ENCODE data around the gene NOTCH1. TPM values are rescaled to one million over a fixed set of nuclear protein-coding genes. Genes with fewer than 3 reads are reported as not detected.

The NOTCH1 gene
- total RNA-seq, 1 donor from 2014 or later: 113 TPM

DNA sequence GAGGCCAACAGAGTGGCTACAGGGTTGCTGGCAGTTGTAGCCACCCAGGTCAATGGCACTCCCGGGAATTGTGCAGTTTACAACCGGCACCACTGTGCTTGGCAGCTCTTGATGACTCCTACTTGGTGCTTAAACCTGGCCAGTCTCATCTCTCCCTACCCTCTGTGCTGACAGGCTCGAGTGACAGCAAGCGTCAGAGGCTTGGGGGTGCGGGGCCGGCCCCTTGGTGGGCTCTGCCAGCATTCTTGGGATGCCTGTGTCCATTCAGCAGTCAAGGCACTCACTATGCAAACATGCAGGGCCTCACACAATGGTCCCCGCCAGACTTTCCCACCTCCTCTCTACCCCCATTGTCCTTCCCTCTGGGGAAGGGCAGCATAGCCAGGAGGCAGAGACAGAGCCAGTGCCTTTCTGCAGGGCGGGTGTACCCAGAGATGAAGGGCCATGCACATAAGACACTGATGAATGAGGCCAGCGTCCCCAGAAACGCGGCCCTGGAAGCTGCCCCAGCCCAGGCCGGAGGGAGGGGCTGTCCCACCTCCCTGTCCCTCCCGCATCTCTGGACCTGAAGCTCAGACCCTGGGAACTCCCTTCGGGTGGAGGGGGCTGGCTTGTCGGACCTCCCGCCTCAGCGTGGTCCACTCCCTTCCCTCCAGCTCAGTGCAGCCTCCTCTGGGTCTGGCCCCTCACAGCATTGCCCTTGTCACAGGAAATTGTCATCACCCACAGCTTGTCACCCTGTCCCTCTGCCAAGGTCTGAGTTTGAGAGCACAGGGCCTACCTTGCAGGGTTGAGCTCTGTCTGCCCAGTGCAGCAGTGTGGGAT is 26.4 kb upstream of the NOTCH1 start:
- Mint-ChIP-seq H3K27ac (no peak overlapping the region), H3K9me3 (no peaks in the 10 kb centered on the region), H3K27me3 (no peaks in the 10 kb centered on the region), H3K4me1 (no peaks in the 10 kb centered on the region), H3K4me3 (no peak overlapping the region), H3K36me3 (ENCODE audit: low read depth) (no peaks in the 10 kb centered on the region)
- no peak for DNase-seq
- intact Hi-C loops (cut with micrococcal nuclease): no loop called here

DNA sequence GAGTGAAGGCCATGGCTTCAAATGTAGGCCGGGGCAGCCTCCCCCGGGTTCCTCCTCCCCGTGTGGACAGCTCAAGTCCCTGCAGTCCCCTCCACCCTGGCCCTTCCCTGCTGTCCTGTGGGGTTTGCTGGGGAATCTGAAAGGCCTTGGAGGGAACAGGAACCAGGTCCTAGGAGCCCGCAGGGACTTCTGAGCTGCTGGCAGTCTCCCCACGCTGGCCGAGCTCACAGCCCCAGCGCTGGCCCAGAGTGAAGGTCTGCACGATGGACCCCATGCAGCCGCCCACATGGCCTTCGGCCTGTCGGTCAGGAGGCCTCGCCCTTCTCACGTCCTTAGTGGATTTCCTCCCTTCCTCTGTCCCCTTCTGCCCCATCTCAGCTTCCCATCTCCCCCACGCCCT is 25.7 kb upstream of the NOTCH1 start:
- no peak overlapping the region for H3K27ac Mint-ChIP-seq
- no peak overlapping the region for H3K4me3 Mint-ChIP-seq
- H3K4me1 Mint-ChIP-seq: no peaks in the 10 kb centered on the region
- H3K36me3 Mint-ChIP-seq (ENCODE audit: low read depth): no peaks in the 10 kb centered on the region
- intact Hi-C loops (cut with micrococcal nuclease): no loop called here
- no peaks in the 10 kb centered on the region for H3K9me3 Mint-ChIP-seq
- no peaks in the 10 kb centered on the region for H3K27me3 Mint-ChIP-seq
- no peak for DNase-seq

DNA sequence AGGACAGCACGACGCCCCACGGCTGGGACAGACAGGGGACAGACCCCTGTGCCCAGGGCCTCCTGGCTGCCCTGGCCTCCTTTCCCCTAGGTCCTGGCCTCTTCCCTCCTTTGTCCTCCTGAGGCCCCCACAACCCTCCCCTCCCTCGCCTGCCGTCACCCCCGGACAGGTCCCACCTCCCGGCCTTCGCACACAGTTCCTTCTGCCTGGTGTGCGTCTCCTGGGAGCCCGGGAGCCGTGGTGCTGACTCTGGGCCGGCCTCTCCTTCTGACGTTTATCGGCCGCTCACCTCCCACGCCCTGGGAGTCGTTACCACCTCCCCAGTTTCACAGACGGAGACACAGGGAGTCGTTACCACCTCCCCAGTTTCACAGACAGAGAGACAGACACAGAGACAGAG is 25.1 kb upstream of the NOTCH1 start:
- Mint-ChIP-seq H3K27ac (no peak overlapping the region), H3K36me3 (ENCODE audit: low read depth) (no peaks in the 10 kb centered on the region), H3K4me1 (no peaks in the 10 kb centered on the region)

DNA sequence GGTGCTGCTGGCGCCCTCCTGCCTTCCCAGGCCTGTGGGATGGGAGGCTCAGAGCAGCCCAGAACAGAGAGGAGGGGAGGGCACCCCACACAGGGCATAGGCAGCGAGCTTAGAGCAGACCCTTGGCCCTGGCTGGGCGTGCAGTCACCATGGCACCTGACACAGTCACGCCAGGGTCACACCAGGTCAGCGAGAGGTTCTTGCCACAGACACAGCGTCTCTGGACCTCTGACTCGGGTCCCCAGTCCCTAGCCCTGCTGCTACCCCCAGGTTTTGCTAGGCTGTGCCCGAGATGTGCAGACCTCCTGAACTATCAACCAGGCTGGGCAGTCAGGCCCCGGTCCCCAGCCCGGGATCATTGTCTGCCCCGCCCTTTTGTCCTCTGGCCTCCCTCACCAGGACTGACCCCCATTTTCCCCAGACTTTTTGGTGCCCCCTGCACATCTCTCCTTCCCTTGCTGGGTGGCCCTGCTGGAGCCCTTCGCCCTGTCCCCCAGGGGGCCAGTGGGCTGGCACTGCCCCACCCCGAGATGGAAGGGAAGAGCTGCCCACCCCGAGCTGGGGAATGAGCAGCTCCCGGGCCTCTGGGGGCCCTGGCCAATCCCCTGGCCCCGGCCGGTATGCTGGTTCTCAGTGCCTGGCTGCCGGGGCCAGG is 24.5 kb upstream of the NOTCH1 start:
- Mint-ChIP-seq H3K4me3 (no peak overlapping the region), H3K27ac (no peak overlapping the region), H3K4me1 (no peaks in the 10 kb centered on the region), H3K36me3 (ENCODE audit: low read depth) (no peaks in the 10 kb centered on the region), H3K9me3 (no peaks in the 10 kb centered on the region), H3K27me3 (no peaks in the 10 kb centered on the region)
- no peak for DNase-seq
- intact Hi-C loops (cut with micrococcal nuclease): no loop called here

More for the DNA sequence above, 25.1 kb upstream of the NOTCH1 start:
- no peak for DNase-seq
- Mint-ChIP-seq H3K9me3 (no peaks in the 10 kb centered on the region), H3K27me3 (no peaks in the 10 kb centered on the region), H3K4me3 (no peak overlapping the region)
- intact Hi-C loops (cut with micrococcal nuclease): no loop called here

DNA sequence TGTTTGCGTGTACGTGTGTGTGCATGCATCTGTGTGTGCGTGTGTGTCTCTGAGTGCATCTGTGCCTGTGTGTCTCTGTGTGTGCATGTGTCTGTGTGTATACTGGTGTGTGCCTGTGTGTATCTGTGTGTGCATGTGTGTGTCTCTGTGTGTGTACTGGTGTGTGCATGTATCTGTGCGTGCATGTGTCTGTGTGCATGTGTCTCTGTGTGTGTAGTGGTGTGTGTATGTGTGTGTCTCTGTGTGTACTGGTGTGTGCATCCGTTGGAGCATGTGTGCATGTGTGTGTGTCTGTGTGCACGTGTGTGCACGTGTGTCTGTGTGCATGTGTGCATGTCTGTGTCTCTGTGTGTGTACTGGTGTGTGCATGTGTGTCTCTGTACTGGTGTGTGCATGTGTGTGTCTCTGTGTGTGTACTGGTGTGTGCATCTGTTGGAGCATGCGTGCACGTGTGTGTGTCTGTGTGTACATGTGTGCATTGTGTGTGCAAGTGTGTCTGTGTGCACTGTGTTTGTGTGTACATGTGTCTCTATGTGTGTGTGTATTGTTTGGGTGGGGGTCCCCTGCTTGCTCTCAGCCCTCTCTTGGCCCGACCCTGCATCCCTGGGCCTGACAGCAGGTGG is 23.8 kb upstream of the NOTCH1 start:
- Mint-ChIP-seq H3K27me3 (no peaks in the 10 kb centered on the region), H3K36me3 (ENCODE audit: low read depth) (no peaks in the 10 kb centered on the region), H3K4me3 (no peak overlapping the region), H3K4me1 (no peaks in the 10 kb centered on the region), H3K27ac (no peak overlapping the region), H3K9me3 (no peaks in the 10 kb centered on the region)
- intact Hi-C loops (cut with micrococcal nuclease): no loop called here
- DNase-seq: no peak

DNA sequence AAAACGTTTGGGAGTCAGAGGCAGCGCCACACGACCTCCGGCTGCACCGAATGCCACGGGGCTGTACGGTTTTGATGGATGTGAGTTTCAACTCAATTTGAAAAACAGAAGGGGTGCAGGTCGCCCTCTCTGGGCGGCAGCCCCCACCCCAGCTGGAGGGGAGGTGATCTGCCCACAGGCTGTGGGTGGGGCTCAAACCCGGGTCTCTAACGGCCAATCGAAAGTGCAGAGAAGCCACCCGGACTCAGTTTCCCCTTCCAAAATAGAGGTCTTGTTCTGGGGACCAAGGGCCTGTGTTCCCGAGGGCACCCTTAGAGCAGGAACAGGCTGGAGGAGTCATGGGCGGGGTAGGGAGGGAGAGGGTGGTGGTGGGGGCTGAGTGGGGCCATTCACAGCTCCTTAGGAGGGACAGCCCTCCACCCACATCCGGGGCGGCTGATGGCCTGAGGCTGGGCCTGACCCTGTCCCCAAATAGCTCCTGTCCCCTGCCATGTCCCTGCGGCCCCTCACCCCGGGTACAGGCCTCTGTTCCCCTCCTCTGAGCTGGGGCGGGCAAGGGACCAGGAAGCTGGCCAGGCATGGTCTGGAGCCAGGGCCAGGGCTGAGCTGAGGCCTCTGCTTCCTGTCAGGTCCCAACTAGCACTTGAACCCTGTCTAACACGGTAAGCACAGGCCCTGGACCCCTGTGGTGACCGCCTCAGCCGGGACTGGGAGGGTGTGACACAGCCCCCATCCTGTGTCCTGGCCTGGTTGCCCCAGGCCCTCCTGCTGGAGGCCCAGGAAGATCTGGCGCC is 22.6 kb upstream of the NOTCH1 start:
- no peak for DNase-seq
- Mint-ChIP-seq H3K9me3 (no peaks in the 10 kb centered on the region), H3K27ac (no peak overlapping the region), H3K4me1 (no peaks in the 10 kb centered on the region), H3K4me3 (no peak overlapping the region), H3K36me3 (ENCODE audit: low read depth) (no peaks in the 10 kb centered on the region), H3K27me3 (no peaks in the 10 kb centered on the region)
- intact Hi-C loops (cut with micrococcal nuclease): no loop called here

DNA sequence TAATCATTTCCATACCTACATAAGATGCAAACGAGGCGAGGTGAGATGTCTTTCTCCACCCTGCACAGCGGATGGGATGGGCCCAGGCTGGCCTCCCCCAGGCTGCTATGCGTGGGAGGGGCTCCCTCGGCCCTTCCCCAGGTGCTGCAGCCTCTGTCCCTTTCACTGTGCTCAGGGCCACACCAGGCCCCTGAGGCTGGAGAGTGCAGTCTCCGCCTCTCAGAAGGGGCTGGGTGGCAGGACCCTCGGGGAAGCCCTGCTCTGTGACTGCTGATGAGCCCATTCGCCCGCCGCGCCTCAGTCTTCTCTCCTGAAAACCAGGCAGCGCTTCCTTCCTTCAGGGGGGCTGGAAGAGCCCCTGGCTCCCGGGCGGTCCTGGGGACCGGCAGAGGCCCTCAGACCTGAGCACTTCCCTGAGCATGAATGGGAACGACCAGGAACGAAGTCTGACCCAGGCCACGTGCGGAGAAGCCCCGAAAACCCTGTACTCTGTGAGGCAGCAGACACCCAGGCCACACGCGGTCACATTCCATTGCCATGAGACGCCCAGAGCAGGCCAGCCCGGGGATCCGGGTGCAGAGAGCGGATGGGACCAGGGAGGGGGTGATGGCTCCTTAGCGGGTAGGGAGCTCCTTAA is 21.9 kb upstream of the NOTCH1 start:
- no peak for DNase-seq
- no peaks in the 10 kb centered on the region for H3K4me1 Mint-ChIP-seq
- intact Hi-C loops (cut with micrococcal nuclease): no loop called here

DNA sequence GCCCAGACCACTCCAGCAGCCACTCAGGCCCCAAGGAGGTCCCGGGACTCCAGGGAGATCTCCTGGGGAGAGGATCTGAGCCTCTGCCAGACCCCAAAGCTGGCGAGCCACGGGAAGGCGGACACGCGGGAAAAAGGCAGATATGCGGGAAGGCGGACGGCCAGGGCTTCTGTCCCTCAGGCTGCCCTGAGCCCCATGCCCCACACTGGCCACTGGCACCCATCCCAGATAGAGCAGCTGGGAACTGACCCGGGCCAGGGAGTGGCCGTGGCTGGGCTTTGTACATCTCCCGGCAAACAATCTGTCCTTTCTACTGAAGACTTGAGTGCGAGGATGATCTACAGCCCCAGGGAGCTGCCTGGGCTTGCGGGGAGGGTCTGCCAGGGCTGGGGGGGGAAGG is 21.1 kb upstream of the NOTCH1 start:
- Mint-ChIP-seq H3K4me1 (no peaks in the 10 kb centered on the region), H3K4me3 (no peak overlapping the region), H3K9me3 (no peaks in the 10 kb centered on the region), H3K27ac (no peak overlapping the region), H3K36me3 (ENCODE audit: low read depth) (no peaks in the 10 kb centered on the region), H3K27me3 (no peaks in the 10 kb centered on the region)
- intact Hi-C loops (cut with micrococcal nuclease): no loop called here
- no peak for DNase-seq

More for the DNA sequence above, 21.9 kb upstream of the NOTCH1 start:
- Mint-ChIP-seq H3K27me3 (no peaks in the 10 kb centered on the region), H3K27ac (no peak overlapping the region), H3K4me3 (no peak overlapping the region), H3K9me3 (no peaks in the 10 kb centered on the region), H3K36me3 (ENCODE audit: low read depth) (no peaks in the 10 kb centered on the region)

DNA sequence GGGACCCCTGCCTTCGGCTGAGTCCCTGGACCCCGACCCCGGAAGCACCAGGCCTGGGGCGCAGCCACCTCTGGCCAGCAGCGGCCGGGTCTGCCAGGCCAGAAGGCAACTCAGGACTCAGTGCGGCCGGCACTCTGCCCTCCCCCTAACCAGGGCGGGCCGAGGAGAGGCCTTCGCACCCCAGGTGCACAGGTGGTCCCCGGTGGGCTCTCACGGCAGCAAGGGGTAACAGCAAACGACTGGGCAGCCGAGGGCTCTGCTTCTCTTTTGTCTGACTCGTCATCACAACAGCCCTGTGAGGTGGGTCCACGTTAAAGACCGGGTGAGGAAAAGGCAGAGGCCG is 20.7 kb upstream of the NOTCH1 start:
- intact Hi-C loops (cut with micrococcal nuclease): no loop called here
- Mint-ChIP-seq H3K9me3 (no peaks in the 10 kb centered on the region), H3K27me3 (no peaks in the 10 kb centered on the region)

DNA sequence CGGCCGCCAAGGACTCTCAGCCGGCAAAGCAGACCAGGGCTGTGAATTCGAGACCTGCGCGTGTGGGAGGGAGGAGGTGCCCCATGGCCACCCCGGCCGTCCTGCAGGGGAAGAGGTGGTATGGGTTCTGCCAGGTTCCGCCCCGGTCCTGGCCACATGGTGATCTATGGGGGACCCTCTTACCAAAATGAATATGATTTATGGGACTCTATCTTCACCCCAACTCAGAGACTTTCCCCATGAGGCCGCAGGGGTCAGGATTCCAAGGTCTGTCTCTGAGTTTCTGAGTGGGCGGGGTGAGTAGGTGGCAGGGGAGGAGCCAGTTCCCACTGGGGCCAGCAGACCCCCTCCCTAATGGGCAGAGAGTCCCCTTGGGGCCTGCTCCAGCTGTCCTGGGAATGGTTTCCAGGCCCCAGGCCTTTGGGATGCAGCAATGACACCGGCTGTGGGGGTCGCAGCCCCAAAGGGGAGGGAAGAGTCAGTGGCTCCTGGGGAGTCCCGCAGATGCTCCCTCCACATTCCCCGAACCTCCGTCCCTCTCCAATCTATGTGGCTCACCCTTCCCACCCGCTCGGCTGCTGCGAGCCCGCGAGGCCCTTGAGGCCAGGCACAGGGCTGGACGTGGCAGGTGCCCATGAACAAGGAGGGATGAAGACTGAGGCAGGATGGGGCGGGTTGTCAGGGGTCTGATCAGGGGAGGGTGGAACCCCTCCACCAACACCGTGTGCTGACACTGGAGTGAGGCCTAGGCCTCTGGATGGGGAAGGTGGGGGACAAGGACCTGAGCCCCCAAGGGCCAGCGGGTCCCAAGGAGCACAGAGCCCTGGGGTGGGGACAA is 20.1 kb upstream of the NOTCH1 start:
- Mint-ChIP-seq H3K27ac (no peak overlapping the region), H3K27me3 (no peaks in the 10 kb centered on the region), H3K9me3 (no peaks in the 10 kb centered on the region), H3K4me1 (no peaks in the 10 kb centered on the region), H3K4me3 (no peak overlapping the region), H3K36me3 (ENCODE audit: low read depth) (no peaks in the 10 kb centered on the region)
- no peak for DNase-seq
- intact Hi-C loops (cut with micrococcal nuclease): no loop called here

More for the DNA sequence above, 20.7 kb upstream of the NOTCH1 start:
- no peak for DNase-seq
- no peaks in the 10 kb centered on the region for H3K4me1 Mint-ChIP-seq
- H3K27ac Mint-ChIP-seq: no peak overlapping the region
- H3K36me3 Mint-ChIP-seq (ENCODE audit: low read depth): no peaks in the 10 kb centered on the region
- no peak overlapping the region for H3K4me3 Mint-ChIP-seq

DNA sequence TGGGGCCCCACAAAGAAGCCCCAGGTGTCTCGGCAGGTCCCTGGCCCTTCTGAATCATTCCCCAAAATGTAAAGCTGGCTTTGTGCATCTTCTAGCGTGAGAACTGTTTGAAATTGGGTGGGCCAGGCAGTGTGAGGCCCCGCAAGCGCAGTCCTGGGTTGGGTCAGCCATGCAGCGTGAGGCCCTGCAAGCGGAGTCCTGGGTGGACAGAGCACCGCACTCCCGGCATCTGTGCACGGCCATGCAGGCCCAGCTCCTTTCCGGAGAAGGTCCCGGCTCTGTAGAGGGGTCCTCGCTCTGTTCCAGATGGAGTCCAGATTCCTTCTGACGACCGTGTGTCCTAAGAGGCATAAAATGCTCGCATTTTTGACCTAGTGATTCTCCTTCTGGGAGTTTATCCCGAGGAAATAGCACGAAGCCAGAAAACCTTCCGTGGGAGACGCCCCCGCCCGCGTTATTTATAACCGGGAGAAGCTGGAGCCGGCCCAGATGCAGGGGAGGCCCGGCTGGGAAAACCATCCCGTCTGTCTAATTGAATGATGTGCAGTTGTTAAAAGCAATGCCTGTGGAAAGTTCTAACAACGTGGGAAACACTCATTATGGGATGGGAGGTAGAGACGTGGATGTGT is 19.4 kb upstream of the NOTCH1 start:
- no peaks in the 10 kb centered on the region for H3K4me1 Mint-ChIP-seq
- H3K36me3 Mint-ChIP-seq (ENCODE audit: low read depth): no peaks in the 10 kb centered on the region
- no peaks in the 10 kb centered on the region for H3K27me3 Mint-ChIP-seq
- no peak for DNase-seq
- intact Hi-C loops (cut with micrococcal nuclease): no loop called here
- no peak overlapping the region for H3K4me3 Mint-ChIP-seq
- no peaks in the 10 kb centered on the region for H3K9me3 Mint-ChIP-seq
- H3K27ac Mint-ChIP-seq: no peak overlapping the region

DNA sequence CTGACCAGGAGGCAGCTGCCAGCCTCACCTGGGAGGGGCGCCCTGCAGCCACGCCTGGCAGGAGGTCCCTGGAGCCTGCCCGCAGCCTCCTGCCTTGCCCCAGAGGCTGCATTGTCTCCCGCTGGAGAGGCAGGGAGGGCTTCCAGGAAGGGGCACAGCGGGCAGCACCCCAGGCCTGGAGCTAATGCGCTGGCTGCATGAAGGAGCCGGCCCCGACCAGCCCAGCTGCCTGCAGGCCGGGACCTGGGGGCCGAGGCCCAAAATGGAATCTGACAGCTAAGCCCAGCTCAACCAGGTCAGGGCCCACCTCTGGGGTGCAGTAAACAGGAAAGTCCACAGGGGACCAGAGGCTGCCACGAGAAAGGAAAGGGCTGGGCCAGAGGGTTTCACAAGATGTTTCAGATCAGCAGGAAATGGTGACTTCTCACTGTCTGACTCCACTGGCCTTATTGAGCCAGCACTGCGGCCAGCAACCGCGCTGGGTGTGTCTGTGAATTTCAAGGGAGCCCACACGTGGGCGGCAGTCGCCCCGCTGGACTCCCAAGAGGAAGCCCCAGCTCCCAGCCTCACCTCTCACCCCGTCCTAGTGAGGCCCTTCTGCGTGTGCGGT is 18.6 kb upstream of the NOTCH1 start:
- Mint-ChIP-seq H3K27me3 (no peaks in the 10 kb centered on the region), H3K36me3 (ENCODE audit: low read depth) (no peaks in the 10 kb centered on the region), H3K9me3 (no peaks in the 10 kb centered on the region), H3K4me1 (no peaks in the 10 kb centered on the region), H3K27ac (no peak overlapping the region), H3K4me3 (no peak overlapping the region)
- intact Hi-C loops (cut with micrococcal nuclease): no loop called here
- DNase-seq: no peak
